HG02588 (cell line): ENCODE data around the gene ATG9B.
"Not testable (repeated sequence)": the region's sequence is repeated elsewhere in the genome, so short reads cannot be mapped to it uniquely, and the experiment has no call there.

ENCODE experiments used
- ATAC-seq: cut with Tn5 transposase; IDR thresholded peaks from one replicate; pipeline ENCODE4 v1.9.1; 2021; ENCODE audit warnings: mild to moderate bottlenecking, moderate library complexity; ENCODE audit not compliant: unreplicated experiment

ATG9B gene

GRCh38 chr7:151039850-151040548 lies 15.7 kb upstream of the ATG9B start:
- no peak for ATAC-seq

GRCh38 chr7:151038951-151039849 lies 14.9 kb upstream of the ATG9B start:
- no peak for ATAC-seq

GRCh38 chr7:151035902-151036301 lies 11.6 kb upstream of the ATG9B start:
- ATAC-seq: no peak

GRCh38 chr7:151035026-151035717 lies 10.9 kb upstream of the ATG9B start:
- ATAC-seq: no peak

GRCh38 chr7:151034312-151035025 lies 10.2 kb upstream of the ATG9B start:
- ATAC-seq: no peak

GRCh38 chr7:151033864-151034249 lies 9.6 kb upstream of the ATG9B start:
- no peak for ATAC-seq

- no peak for ATAC-seq
Observed at GRCh38 chr7:151032936-151033863, 8.9 kb upstream of the ATG9B start.

- ATAC-seq: no peak
Observed at GRCh38 chr7:151031011-151031410, 6.7 kb upstream of the ATG9B start.

GRCh38 chr7:151028948-151029501 lies 4.7 kb upstream of the ATG9B start:
- no peak for ATAC-seq

GRCh38 chr7:151028131-151028947 lies 4.0 kb upstream of the ATG9B start, which contains the start of gene ABCB8:
Gene ABCB8, plus strand, starts transcription at chr7:151028450. Its CDS starts 66 bp downstream, at chr7:151028516.
- ATAC-seq: peak; percentile 98

- peak; percentile 3 for ATAC-seq
Observed at GRCh38 chr7:151027728-151028130, 3.4 kb upstream of the ATG9B start.

GRCh38 chr7:151026771-151027727 lies 2.8 kb upstream of the ATG9B start:
- not testable (repeated sequence) for ATAC-seq

- ATAC-seq: no peak
Observed at GRCh38 chr7:151025924-151026671, 1.8 kb upstream of the ATG9B start.

GRCh38 chr7:151023232-151023631 lies 1.1 kb downstream of the ATG9B start:
- no peak for ATAC-seq

- no peak for ATAC-seq
Observed at GRCh38 chr7:151020231-151020630, 4.1 kb downstream of the ATG9B start.

- no peak for ATAC-seq
Observed at GRCh38 chr7:151019130-151019447, 5.2 kb downstream of the ATG9B start.
